Renal cortex interstitium (tissue), 11 donors: ENCODE measurements around the gene ANKRD24. TPM values are rescaled to one million over a fixed set of nuclear protein-coding genes. Genes with fewer than 3 reads are reported as not detected.
"Not testable (repeated sequence)": the region's sequence is repeated elsewhere in the genome, so short reads cannot be mapped to it uniquely, and the experiment has no call there.

Experiments
- DNase-seq, 11 donors: peaks; one replicate each; pipeline ENCODE4 v3.0.0-alpha.2; 2013; ENCODE audit warnings: low read depth in 9 of 11, low spot score in 4 of 11; ENCODE audit errors: extremely low read depth in 1 of 11
- polyA plus RNA-seq, 3 donors: library from polyadenylated mRNA; unstranded; fragments of 120-200 nt; gene quantifications; one replicate each; pipeline ENCODE4 v1.2.1, GENCODE V29; 2013; ENCODE audit not compliant: insufficient read length in 3 of 3

ANKRD24 gene
- polyA plus RNA-seq, 3 donors, result 0.79 to 2.3 (median 1.1) TPM

DNA sequence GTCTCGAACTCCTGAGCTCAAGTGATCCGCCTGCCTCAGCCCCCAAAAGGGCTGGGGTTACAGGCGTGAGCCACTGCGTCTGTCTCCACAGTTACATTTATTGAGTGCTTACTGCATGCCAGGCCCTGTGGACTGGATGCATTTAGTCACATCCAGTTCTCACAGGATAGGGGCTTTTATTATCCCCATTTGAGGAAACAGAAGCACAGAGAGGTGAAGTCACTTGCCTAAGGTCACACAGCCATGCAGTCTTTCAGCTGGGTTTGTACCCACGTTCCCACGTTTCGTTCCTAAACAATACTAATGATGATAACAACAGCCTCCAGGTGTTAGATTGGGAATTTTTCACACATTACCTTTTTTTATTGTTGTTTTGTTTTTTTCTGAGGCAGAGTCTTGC is 37.7 kb downstream of the ANKRD24 start:
- DNase-seq, result no peak

DNA sequence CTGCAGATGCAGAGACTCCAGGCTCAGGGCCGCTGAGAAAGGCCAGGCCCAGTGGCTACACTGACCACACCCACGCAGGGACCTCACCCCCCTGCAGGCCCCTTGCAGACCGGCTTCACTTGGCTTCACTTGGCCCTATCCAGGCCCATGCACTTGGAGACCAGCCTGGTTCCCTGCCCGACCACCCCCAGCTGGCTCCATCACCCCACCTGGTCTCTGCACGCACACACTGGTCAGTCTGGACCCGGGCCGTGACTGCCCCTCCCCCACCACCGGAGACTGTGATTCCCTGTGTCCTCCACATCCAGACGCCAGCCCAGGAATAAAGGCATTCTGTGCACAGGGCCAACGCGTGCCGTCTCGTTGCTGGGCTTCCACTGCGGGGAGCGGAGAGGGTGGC is 42.0 kb downstream of the ANKRD24 start:
- no peak for DNase-seq

DNA sequence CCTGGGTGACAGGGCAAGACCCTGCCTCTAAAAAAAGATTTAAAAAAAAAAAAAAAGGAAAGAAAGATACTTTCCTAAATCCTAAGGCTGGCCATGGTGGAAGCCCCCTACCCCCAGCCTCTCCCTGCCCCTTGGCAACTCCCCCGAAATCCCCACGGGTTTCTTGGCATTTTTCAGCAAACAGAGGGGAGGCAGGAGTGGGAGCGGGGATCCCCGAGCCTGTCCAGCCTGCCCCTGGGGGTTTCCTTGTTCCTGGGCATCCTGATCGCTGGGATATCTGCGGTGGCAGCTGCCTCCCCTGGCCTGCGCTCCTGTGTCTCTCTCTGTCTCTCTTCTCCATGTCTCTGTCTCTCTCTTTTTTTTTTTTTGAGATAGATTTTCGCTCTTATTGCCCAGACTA is 43.4 kb downstream of the ANKRD24 start:
- no peak for DNase-seq

DNA sequence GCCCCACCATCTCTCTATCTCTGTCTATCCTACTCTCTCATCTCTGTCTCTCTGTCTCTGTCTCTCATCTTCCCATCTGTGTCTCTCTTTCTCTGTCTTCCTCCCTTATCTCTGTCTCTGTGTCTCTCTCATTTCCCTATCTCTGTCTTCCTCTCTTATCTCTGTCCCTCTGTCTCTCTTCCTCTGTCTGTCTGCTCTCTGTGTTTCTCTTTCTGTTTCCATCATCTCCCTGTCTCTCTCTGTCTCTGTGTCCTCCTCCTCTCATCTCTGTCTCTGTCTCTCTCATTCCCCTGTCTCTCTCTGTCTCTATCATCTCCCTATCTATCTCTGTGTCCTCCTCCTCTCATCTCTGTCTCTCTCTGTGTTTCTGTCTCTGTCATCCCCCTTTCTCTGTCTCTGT is 45.3 kb downstream of the ANKRD24 start:
- DNase-seq, result no peak

- no peak for DNase-seq
Measured at GRCh38 chr19:4228765-4229178, 46.3 kb downstream of the ANKRD24 start.

GRCh38 chr19:4229179-4229931 is 46.9 kb downstream of the ANKRD24 start, which contains the start of gene EBI3:
EBI3 (plus strand) TSS chr19:4229523; CDS start chr19:4229551, 28 bp downstream.
- no peak for DNase-seq

GRCh38 chr19:4230237-4230636 is 47.7 kb downstream of the ANKRD24 start:
- DNase-seq, result not testable (repeated sequence)

DNA sequence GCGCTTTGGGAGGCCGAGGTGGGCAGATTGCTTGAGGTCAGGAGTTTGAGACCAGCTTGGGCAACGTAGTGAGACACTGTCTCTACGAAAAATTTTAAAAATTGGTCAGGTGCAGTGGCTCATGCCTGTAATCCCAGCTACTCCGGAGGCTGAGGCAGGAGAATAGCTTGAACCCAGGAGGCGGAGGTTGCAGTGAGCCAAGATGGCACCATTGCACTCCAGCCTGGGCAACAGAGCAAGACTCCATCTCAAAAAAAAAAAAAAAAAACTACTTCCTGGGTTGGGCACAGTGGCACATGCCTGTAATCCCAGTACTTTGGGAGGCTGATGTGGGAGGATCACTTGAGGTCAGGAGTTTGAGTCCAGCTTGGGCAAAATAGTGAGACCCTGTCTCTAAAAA is 49.0 kb downstream of the ANKRD24 start:
- DNase-seq, result not testable (repeated sequence)

DNA sequence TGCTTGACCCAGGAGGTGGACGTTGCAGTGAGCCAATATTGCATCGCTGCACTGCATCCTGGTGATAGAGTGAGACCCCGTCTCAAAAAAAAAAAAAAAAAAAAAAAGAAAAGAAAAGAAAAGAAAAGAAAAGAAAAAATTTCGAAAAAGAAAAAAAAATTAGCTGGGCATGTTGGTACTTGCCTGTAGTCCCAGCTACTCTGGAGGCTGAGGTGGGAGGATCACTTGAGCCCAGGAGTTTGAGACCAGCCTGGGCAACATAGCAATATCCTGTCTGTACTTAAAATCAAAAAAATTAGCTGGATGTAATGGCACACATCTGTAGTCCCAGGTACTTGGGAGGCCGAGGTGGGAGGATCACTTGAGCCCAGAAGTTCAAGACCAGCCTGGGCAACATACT is 49.6 kb downstream of the ANKRD24 start:
- DNase-seq, result not testable (repeated sequence)

DNA sequence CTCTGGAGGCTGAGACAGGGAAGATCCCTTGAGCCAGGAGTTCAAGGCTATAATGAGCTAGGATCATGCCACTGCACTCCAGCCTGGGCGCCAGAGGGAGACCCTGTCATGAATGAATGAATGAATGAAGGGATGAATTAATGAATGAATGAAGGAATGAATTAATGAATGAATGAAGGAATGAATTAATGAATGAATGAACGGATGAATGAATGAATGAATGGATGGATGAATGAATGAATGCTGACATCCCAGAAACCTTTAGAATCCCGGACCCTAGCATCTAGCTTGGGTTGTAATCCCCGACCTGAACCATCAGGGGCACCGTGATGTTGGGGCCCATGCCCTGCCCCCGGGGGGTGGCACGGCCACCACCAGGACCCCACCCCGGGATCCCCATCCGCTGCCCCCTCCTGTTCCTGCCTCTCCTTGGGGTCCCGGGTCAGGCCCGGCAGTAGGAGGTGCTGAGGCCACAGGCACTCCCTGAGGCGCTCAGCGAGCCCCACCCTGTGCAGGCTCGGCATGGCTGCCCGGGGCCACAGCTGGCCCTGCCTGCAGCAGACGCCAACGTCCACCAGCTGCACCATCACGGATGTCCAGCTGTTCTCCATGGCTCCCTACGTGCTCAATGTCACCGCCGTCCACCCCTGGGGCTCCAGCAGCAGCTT is 50.3 kb downstream of the ANKRD24 start:
- DNase-seq, result no peak

DNA sequence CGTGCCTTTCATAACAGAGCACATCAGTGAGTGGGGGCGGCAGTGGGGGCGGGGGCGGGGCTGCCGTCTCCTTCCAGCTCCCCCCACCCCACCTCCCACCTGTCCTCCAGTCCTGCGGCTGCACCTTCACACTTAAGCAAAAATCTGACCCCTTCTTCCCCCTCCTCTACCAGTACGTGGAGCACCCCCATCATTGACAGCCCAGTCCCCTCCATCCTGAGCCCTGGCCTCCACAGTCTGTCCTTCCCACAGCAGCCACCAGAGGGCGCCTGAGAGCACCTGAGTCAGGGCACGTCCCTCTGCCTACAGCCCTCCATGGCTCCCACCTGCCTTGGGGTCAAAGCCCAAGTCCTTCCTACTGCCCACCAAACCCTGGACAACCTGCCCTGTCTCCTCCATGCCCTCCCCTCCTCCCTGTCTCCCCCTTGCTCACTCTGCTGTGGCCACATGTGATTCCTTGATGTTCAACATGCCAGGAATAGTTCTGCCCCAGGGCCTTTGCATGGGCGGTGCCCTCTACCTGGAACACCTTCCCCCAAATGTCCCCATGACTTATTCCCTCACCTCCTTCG is 50.9 kb downstream of the ANKRD24 start:
- DNase-seq, result no peak

DNA sequence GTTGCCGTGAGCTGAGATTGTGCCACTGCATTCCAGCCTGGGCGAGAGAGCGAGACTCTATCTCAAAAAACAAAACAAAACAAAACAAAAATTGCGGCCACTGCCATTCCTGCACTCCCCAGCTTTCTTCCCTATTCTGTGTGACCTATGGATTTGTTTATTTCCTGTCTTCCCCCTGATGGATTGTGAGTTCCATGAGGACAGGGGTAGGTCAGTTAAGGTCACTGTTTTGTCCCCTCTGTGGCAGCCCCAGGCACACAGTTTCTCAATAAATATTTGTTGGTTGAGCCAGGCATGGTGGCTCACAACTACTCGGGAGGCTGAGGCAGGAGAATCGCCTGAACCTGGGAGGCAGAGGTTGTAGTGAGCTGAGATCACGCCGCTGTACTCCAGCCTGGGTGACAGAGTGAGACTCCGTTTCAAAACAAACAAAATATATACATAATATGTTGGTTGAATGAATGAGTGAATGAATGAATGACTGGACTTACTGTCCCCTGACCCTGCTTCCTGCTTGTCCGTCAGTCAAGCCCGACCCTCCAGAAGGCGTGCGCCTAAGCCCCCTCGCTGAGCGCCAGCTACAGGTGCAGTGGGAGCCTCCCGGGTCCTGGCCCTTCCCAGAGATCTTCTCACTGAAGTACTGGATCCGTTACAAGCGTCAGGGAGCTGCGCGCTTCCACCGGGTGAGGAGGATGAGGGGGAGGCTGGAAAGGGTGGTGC is 51.8 kb downstream of the ANKRD24 start:
- no peak for DNase-seq

GRCh38 chr19:4234862-4235201 is 52.3 kb downstream of the ANKRD24 start:
- no peak for DNase-seq

DNA sequence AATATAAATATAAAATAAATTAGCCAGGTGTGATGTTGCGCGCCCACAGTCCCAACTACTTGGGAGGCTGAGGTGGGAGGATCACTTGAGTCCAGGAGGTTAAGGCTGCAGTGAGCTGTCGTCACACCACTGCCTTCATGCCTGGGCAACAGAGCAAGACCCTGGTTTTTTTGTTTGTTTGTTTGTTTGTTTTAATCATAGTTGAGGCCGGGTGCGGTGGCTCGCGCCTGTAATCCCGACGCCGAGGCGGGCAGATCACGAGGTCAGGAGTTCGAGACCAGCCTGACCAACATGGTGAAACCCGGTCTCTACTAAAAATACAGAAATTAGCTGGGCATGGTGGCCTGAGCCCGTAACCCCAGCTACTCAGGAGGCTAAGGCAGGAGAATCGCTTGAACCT is 55.0 kb downstream of the ANKRD24 start:
- DNase-seq, result not testable (repeated sequence)

DNA sequence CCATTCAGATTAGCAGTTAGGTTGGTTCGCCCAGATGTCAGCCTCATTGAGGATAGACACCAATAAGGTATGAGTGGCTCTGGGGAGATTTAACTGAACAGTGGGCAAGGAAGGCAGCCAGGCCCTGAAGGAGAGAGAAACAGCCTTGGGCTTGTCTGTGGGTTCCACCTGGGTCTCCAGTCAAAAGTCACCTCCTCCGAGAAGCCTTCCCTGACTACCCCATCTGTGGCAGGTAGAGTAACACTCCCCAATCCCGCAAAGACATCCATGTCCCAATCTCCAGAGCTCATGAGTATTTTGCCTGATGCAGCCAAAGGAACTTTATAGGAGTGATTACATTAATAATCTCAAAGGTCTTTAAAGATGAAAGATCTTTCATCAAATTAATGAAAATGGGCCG is 56.3 kb downstream of the ANKRD24 start:
- DNase-seq, result no peak

DNA sequence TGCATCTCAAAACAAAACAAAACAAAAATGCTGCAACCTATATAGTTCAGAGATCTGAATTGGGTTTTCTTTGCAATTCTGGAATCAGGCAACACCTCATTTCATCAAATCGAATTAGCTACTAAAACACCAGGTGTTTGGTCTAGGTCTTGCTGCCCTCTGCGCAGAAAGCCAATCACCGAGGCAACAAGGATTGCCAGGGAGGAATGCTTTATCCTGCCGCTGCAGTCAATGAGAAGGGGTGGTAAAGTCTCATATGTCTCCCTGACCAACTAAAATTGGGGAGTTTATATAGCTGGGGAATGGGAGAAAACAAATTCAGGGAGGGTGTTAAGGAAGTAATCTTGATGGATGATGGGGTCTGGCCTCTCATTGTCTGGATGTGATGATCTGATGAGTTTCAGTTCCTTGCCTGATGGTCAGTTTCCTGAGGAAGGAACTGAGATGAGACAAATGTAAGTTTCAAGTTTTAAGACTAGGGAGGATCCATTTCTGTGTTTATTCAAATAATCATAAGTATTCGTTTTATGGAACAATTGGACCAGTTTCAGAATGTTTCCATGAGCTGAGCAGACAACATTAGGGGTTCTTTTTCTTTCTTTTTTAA is 59.4 kb downstream of the ANKRD24 start:
- DNase-seq, result no peak

DNA sequence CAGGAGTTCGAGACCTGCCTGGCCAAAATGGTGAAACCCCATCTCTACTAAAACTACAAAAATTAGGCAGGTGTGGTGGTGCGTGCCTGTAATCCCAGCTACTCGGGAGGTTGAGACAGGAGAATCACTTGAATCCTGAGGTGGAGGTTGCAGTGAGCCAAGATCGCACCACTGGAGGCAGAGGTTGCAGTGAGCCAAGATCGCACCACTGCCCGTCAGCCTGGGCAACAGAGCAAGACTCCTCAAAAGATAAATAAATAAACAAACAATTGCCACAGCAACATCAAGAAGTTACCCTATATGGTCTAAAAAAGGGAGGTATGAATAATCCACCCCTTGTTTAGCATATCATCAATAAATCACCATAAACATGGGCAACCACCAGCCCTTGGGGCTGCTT is 63.4 kb downstream of the ANKRD24 start:
- DNase-seq, result not testable (repeated sequence)

DNA sequence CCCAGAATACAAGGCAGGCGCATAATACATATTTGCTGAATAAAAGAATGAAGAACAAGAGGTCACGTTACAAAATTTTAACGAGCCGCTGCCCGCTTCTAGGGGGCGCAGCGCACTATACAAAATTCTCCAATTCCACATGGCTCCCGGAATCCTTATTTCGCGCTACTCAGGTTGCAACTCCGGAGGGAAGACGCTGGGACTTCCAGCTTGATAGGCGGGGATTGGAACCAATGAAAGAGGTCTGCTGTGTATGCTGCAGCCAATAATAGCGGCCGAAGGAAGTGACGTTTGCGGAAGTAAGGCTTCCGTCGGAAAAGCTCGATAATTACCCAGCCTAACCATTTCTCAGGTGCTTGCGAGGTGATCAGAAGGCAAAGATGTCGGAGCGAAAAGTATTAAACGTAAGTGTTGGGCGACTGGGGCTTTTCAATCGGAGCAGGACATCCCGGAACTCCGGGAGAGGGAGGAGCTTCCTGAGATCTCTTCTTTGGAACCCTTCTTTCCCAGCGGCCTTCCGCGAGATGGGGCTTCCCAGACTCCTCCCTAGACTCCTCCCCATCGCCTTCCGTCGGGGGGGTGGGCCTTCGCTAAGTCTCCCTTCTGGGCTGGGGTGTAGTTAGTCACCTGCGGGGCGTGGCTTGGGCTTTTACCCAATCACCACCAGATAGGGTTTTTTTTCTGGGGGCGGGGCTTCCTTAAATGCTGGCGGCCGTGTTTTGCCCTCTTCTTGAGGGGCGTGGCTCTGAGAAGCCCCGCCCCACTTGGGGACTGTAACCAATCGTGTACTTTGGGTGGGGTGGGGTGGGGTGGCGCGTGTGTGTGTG is 64.5 kb downstream of the ANKRD24 start, which contains the start of gene YJU2:
Gene YJU2 (plus strand): TSS at position 314 of the 827 bp plus-strand sequence. CDS start 67 bp downstream, at position 381.
- DNase-seq, result peak; percentile 98 to 100 (median 99)
